PC-3 (cell line): ENCODE data around the gene PLA2G1B.

Source experiments
- EZH2 ChIP-seq: fragments of 300-600 bp; sonication (generic); IDR thresholded peaks from one replicate; pipeline ENCODE4 v1.6.1; 2017; ENCODE audit warnings: antibody characterized with exemption, mild to moderate bottlenecking, low read length; ENCODE audit not compliant: unreplicated experiment
- EZH2phosphoT487 ChIP-seq: fragments of 300-600 bp; sonication (generic); IDR thresholded peaks from 2 replicates; pipeline ENCODE4 v1.6.1; 2018; ENCODE audit warnings: mild to moderate bottlenecking, antibody characterized with exemption, low read length, borderline replicate concordance
- TF ChIP-seq, protein P1 (sequence below): fragments of 300-600 bp; sonication (generic); conservative IDR thresholded peaks from 2 replicates; pipeline ENCODE4 v1.5.1; 2017; ENCODE audit warnings: antibody characterized with exemption, low read depth, mild to moderate bottlenecking, low read length

DNA sequence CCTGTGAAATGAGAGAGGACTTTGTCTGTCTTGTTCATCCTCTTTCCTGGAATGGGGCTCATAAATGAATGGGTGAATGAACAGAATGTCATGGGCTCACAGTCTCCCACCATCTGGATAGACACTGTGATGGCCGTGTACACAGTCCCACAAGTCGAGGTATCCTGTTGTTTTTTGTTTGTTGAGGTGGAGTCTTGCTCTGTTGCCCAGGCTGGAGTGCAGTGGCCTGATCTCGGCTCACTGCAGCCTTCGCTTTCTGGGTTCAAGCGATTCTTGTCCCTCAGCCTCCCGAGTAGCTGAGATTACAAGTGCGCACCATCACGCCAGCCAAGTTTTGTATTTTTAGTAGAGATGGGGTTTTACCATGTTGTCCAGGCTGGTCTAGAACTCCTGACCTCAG lies 16.1 kb upstream of the PLA2G1B start:
- TF ChIP-seq, protein P1, sequence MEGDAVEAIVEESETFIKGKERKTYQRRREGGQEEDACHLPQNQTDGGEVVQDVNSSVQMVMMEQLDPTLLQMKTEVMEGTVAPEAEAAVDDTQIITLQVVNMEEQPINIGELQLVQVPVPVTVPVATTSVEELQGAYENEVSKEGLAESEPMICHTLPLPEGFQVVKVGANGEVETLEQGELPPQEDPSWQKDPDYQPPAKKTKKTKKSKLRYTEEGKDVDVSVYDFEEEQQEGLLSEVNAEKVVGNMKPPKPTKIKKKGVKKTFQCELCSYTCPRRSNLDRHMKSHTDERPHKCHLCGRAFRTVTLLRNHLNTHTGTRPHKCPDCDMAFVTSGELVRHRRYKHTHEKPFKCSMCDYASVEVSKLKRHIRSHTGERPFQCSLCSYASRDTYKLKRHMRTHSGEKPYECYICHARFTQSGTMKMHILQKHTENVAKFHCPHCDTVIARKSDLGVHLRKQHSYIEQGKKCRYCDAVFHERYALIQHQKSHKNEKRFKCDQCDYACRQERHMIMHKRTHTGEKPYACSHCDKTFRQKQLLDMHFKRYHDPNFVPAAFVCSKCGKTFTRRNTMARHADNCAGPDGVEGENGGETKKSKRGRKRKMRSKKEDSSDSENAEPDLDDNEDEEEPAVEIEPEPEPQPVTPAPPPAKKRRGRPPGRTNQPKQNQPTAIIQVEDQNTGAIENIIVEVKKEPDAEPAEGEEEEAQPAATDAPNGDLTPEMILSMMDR: no peak
- TF ChIP-seq EZH2phosphoT487: no peak
- TF ChIP-seq EZH2: no peak
